HG02852 (cell line): Measurements from ENCODE around the gene WDR48.

Experiments used
- ATAC-seq: cut with Tn5 transposase; IDR thresholded peaks from one replicate; pipeline ENCODE4 v1.9.1; 2021; ENCODE audit warnings: mild to moderate bottlenecking, moderate library complexity; ENCODE audit not compliant: unreplicated experiment

The WDR48 gene

DNA sequence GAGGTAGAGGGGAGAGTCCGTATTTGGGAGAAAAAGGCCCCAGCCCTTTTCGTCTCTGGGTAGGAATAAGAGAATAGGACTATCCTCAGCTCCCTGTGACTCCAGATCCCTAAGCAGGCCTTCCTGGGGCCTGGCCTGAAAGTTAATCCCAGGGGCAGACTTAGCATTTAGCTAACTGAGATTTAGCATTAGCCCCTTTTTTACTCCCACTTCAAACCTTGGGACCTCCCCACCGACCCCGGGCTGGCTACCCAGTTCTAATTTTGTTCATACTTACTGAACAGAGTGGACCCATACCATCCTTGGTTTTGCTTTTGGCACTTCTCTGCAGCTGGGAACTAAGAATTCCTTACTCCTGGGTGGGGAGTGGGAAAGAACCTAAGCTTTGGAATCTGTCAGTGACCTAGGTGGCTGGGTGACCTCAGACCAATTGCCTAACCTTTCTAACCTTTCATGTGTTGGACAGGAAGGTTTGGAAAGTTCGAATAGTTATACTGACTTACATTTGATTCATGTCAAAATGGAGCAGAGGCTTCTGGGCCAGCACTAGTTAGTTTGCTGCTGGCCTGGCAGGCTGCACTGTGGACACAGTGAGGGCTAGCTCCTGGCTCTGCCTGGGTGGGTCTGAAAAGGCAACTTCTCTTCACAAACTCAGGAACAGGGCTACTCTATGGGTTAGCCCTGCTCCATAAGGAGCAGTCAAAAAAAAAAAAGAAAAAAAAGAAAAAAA is 67.3 kb downstream of the WDR48 start:
- ATAC-seq, result no peak

DNA sequence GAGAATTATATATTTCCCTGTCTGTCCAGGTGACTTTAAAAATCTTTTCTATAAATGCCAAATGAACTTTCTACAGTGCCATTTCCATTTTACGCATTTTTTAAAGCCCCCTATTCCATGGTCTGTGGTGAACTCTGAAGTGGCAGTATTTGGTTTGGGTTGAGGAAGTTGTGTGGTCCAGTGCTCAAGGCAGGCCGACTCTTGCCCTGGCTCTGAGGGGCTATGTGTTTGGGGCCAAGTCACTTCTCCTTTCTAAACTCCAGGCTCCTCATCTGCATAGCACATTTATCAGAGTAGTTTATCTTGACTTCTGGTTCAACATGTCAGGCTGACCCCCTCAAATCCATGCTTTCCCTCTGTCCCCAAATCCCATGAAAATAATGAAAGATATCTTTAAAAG is 69.8 kb downstream of the WDR48 start:
- ATAC-seq, result no peak

DNA sequence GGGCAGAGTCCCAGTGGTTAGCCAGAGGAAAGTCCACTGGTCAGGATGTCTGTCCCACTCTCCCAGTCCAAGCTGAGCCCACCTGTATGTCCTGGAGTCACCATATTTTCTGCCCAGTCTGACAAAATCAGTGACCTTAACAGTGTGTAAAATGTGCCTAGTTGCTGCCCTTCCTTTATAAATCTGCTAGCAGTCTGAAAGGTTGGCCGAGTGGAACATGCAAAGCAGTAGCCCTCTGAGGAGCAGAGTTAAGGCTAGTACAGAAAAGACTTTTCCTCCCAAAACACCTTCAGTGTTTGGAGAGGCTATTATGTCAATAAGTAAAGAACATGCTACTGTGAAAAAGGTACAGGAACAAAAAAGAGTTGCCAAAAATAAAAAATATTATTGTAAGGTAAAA is 71.0 kb downstream of the WDR48 start:
- peak; percentile 68 for ATAC-seq

DNA sequence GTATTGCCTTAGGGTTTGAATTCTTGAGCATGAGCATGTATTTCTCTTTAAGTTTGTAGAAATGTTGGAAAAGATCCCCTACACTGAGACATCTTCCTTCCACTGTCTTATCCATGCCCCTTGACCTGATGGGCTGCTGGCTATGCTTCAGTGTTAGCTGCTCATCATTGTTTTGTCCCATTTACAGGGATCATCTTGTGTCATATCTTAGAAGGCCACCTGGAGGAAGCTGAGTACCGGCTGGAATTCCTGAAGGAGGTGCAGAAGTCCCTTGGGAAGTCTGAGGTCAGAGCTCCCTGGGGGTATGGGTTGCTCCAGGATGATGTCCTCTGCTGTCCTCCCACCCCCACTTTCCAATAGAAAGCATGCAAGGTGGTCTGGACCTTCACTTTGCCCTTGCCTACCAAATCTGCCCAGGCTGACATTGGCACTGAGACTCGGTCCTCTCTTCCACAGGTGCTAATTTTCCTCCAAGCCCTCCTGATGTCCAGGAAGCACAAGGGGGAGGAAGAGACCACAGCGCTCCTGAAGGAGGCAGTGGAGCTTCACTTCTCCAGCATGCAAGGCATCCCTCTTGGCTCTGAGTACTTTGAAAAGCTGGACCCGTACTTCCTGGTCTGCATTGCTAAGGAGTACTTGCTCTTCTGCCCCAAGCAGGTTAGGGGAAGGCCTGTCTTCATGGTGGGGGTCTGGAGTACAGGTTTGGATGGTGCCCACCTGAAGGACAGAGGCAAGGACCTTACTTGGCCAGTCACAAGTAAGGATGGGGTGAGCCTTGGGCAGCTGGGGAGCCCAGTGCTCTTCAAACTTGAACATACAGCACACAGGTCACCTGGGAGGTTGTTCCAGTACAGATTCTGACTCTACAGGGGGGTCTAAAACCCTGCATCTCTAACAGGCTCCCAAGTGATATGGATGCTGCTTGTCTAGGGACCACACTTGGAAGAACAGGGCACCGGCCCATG is 73.3 kb downstream of the WDR48 start:
- no peak for ATAC-seq

DNA sequence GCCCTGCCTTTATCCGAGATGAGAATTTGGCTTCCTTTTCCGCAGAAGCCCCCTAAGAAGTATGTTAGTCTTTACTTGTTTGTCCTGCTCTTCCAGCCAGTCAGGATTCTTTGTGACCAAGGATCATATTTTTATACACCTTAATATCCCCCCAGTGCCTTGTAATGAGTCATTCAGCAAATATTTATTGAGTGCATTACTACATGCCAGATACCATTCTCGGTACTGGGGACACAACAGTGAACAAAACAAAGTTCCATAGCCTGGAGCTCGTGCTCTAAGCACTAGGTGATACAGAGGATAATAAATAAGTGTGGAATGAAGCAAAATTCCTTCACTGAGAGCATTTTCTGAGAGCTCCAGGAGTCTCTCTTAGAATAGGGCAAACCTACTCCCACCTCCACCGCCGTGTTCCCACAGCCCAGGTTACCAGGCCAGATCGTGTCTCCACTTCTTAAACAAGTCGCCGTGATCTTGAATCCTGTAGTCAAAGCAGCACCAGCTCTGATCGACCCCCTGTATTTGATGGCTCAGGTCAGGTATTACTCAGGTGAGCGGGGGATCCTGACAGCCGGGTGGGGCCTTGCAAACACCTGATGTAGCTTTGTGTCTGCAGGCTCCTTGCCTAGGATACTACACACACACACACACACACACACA is 74.2 kb downstream of the WDR48 start:
- ATAC-seq, result no peak

DNA sequence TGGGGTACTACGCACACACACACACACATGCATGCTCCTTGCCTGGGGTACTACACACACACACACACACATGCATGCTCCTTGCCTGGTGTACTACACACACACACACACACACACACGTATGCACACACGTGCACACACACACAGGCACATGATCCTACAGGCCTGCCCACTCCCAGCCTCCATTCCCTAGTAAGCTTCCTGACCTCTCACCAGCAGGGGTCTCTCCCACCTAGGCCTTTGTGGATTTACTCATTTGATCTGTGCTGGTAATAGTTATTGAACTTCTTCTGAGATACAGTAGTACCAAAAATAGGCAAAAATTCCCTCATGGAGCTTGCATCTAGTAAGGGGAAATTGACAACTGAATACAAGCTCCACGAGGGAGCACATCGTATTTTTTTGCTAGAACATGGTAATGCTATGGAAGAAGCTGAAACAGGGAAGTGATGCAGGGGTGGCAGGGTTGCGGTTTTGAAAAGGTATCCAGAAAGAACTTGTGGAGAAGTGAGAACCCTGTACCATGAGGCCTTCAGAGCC is 74.8 kb downstream of the WDR48 start:
- no peak for ATAC-seq

DNA sequence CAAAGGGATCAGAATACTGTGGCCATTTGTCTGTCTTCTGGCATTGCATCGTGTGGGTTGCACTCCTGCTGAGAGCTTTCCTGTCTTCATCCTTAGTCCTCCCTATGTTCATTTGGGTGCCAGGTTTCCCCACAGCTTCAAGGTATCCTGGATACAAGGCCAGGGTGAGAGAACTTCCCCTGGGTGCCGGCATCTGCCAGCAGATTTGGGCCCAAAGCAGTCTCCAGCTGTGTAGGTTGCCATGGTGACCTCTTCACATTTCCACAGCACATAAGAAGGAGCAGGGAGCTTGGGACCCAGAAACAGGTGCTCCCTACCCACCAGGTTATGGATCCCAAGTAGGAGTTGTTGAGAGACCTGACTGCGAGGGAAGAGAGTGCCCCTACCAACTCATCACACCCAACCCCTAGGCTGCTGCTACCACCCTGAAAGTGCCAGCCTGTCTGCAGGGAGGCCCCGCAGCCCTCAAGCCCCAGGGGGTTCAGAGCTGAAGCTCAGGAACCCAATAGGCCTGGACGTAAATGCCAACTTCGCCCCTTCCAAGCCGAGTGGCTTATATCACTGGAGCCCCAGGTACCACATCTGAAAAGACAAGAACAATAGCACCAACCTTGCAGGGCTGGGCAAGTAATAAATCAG is 75.6 kb downstream of the WDR48 start:
- ATAC-seq, result no peak

DNA sequence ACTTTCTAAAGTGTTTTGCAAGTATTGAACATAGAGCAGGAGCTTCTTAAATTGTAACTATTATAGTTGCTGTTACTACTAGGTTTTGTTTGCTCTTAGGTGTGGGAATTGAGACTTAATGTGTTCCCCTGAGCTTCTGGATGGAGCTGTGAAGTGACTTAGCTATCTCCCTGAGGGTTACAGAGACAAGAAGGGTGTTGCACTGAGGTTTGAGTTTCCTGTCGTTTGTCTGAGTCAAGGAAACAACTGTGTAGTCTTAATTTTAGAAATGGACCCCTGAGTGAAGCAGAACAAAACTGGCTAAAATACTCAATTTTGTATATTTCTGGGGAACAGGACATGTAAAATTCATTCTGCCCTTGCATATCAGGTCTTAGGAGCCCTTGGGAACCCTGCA is 76.1 kb downstream of the WDR48 start:
- ATAC-seq, result no peak

DNA sequence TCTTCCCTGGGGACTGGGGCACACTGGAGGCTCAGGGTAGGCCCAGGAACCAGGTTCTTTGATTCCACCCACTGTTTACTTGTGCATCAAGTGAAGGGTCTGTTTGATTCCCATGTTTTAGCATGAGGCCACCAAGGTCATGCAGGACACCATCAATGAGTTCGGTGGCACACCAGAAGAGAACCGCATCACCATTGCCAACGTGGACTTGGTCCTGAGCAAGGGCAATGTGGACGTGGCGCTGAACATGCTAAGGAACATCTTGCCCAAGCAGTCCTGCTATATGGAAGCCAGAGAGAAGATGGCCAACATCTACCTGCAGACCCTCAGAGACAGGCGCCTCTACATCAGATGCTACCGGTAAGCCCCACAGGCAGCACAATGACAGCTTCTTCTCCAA is 77.1 kb downstream of the WDR48 start:
- no peak for ATAC-seq

DNA sequence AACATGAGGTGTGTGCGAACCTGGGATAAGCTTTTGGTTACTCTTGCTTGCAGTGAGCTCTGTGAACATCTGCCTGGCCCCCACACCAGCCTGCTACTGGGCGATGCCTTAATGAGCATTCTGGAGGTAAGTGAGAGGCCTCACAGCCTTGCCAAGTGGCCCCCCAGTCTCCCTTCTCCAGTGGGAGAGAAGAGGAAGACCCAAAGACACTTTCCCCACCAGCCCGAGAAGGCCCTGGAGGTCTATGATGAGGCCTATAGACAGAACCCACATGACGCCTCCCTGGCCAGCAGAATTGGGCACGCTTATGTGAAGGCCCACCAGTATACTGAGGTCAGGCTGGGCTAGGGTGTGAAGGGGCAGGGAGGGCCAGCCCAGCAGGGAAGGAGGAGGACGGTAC is 78.2 kb downstream of the WDR48 start:
- no peak for ATAC-seq

DNA sequence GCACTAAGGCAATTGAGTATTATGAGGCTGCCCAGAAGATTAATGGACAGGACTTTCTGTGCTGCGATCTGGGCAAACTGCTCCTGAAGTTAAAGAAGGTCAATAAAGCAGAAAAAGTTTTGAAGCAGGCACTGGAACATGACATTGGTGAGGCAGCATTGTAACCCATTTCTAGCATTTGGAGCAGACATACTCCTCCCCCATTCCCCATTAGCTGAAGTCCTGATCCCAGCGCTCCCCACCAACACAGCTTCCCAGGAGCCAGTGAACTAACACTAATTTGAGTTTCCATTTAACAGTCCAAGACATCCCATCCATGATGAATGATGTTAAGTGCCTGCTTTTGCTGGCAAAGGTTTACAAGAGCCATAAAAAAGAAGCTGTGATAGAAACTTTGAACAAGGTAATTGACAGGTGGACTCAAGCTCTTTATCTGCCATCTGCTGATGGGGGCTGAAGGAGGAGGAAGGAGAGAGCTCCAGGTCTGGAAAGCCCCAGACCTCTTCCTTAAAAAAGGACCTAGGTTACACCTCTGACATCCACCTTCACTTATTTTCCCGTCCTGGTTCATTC is 79.0 kb downstream of the WDR48 start:
- no peak for ATAC-seq

DNA sequence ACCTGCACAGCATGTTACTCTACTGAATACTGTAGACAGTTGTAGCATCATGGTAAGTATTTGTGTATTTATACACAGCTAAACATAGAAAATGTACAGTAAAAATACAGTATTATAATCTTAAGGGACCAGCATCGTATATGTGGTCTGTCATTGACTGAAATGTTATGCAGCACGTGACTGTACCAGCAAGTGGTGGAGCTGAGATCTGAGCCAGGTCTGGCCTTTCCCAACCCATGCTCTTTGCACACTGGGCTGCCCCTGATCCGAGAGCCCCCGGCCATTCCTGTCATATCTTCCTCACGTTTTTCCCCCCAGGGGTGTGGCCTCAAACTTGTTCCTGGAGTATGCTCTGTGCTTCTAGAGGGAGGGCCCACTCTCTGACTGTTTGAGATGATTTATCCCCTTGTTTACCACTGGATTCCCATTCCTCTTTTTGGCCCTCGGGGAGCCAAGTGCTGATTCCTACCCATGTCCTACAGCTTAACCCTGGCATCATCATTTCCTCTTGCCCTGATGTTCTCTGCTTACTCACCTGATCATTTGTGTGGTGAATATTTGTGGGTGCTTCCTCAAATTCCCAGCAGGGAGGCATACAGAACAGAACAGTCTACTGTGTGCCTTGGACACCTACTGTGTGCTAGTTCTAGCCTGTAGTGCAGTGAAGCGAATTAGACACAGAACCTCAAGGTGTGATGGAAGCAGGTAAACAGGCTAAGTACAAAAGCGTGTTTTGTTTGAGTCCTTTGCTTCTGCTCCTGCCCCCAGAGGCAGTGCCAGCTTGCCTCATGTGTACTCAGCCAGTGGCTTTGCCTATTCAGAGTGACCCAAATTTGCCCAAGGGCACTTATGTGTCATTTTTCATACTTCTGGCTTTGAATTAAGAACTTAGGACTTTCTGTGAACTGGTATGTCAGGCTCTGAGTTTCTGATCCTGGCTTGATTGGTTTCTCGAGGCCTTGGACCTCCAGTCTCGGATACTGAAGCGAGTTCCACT is 80.6 kb downstream of the WDR48 start:
- ATAC-seq, result no peak

DNA sequence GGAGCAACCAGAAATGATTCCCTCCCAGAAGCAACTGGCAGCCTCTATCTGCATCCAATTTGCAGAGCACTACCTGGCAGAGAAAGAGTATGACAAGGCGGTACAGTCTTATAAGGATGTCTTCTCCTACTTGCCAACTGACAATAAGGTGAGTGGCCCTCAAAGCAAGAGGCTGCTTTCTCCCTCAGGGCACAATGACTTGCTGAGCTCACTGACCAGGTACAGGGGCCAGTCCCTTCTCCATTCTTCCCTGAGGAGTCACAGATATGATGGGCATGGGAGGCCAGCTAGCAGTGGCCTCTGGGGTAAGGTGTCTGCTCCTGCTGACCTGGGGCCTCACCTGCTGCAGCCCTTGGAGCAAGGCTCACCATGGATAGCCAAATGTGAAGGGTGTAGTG is 81.3 kb downstream of the WDR48 start:
- no peak for ATAC-seq

DNA sequence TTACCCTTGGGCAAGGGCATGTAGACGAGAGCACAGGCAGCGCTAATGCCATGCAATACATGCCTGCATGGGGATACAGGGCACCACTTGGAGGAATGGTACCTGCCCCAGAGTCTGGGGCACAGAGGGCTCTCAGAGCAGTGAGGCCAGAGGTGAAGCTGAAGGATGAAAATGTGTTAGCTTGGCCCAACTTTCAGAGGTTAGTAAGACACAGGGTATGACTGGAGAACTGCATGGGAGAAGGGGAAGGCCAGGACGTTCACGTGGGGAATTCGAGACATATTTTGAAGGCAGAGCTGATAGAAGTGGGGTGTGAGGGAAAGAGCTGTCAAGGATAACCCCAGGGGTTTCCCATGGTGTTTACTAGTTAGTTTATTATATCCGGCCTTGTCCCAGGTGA is 82.0 kb downstream of the WDR48 start:
- peak; percentile 35 for ATAC-seq

DNA sequence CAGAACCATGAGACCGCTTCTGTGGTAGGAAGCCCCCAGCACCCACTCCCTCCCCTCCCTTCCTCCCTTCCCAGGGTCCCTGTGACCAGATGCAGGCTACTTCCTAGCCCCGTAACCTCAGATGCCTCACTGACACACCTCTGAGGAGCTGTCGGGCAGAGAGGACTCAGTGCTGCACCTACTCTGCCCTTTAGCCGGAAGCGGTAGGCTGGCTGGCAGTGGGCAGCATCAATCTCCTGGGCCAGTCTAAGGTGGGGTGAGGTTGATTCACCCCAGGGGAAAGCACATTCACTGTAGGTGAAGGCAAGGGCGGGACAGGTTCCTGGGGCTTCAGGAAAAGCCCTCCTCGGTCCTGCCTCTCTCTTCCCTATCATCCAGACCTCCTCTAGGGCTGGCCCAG is 82.5 kb downstream of the WDR48 start:
- no peak for ATAC-seq

DNA sequence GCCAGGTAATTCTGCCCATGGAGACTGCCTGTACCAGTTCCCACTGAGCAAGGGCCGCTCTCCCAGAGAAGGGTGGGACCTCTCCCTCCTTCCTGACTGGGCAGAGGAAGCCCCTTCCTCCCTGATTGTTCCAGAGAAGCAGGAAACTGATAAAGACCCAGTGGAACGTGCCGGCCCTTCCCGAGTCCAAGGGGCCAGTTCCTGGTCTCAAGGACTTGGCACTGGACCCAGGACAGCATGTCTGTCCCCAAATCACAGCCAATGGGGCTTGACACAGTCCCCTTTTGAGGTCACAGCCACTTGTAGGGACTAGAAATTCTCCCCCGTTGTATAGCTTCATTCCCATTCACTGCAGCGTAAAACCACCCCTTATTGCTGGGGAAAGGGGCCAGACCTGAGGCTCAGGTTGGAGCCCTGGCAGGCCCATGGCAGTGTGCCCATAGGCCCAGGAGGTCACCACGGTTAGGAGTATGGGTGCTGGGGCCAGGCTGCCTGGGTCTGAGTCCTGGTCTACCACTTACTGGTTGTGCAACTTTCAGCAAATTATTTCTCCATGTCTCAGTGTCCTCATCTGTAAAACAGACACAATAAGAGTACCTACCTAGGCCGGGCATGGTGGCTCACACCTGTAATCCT is 83.5 kb downstream of the WDR48 start:
- no peak for ATAC-seq

DNA sequence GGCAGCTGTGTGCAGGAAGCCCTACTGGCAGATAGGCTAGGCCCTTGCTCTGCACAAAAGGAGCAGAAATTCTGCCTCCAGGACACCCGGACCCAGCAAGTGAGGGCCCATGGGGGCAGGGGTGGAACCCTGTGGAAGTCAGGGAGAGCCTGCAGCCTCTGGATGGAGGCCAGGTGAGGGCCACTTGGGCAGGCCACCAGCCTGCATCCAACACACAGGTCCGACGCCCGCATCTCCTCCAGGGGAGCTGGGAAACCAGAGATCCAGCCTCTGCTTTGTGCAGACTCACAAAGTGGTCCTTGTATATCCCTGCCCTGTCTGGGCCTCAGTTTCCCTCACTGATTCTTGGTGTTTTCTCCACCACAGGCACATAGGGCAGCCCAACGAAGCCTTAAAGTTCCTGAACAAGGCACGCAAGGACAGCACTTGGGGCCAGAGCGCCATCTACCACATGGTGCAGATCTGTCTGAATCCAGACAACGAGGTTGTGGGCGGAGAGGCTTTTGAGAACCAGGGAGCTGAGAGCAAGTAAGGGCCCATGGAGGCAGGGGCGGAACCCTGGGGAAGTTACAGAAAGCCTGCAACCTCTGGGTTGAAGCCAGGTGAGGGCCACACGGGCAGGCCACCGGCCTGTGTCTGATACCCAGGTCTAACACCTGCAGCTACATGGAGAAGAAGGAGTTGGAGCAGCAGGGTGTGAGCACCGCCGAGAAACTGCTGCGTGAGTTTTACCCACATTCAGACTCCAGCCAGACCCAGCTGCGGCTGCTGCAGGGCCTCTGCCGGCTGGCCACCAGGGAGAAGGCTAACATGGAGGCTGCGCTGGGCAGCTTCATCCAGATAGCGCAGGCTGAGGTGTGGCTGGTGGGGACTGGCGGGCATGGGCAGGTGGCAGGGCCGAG is 85.0 kb downstream of the WDR48 start:
- ATAC-seq, result no peak

DNA sequence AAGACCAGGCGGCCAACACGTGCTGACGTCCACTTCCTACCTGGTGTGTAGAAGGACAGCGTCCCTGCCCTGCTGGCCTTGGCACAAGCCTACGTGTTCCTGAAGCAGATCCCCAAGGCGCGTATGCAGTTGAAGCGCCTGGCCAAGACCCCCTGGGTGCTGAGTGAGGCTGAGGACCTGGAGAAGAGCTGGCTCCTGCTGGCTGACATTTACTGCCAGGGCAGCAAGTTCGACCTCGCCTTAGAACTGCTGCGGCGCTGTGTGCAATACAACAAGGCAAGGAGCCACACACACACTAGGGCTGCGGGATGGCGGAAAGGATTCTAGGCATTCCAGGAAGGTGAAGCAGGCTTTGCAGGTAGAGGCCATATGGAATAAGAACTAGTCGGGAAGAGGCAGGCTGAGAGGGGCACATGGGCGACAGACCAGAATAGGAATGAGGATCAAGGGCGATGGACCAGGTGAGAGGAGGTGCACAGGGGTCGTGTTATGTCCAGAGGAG is 85.7 kb downstream of the WDR48 start:
- ATAC-seq, result no peak
